SJCRH30 (cell line): ENCODE data around the gene SLC38A11. TPM values are rescaled to one million over a fixed set of nuclear protein-coding genes. Genes with fewer than 3 reads are reported as not detected.
"Not testable (repeated sequence)": the region's sequence is repeated elsewhere in the genome, so short reads cannot be mapped to it uniquely, and the experiment has no call there.

Source experiments
- DNase-seq, 2 experiments: peaks; one replicate each; pipeline ENCODE4 v3.0.0-alpha.2; 2015 to 2020
- H3K27ac ChIP-seq: fragments of 250-450 bp; sonication (Bioruptor Pico); 2 replicates; pipeline ENCODE4 v1.5.1; 2020; ENCODE audit warnings: mild to moderate bottlenecking, moderate library complexity
- H3K27me3 ChIP-seq: fragments of 250-450 bp; sonication (Bioruptor Pico); 2 replicates; pipeline ENCODE4 v1.5.1; 2020; ENCODE audit warnings: mild to moderate bottlenecking, moderate library complexity
- H3K36me3 ChIP-seq: fragments of 250-450 bp; sonication (Bioruptor Pico); 2 replicates; pipeline ENCODE4 v1.5.1; 2020; ENCODE audit warnings: mild to moderate bottlenecking, moderate library complexity
- H3K4me1 ChIP-seq: fragments of 250-450 bp; sonication (Bioruptor Pico); 2 replicates; pipeline ENCODE4 v1.5.1; 2020; ENCODE audit warnings: mild to moderate bottlenecking, moderate library complexity
- H3K4me3 ChIP-seq: fragments of 250-450 bp; sonication (Bioruptor Pico); 2 replicates; pipeline ENCODE4 v1.5.1; 2020; ENCODE audit warnings: mild to moderate bottlenecking, moderate library complexity
- H3K9me3 ChIP-seq: fragments of 250-450 bp; sonication (Bioruptor Pico); replicated peaks from 2 replicates; pipeline ENCODE4 v1.5.1; 2020; ENCODE audit warnings: mild to moderate bottlenecking, moderate library complexity
- total RNA-seq: library from RNA; depleted of rRNA; stranded (reverse); fragments of >200 nt; shearing (Covaris generic); gene quantifications from 2 replicates; pipeline ENCODE4 v1.2.3, GENCODE V29; 2014

SLC38A11 gene
- total RNA-seq, 1 experiment from 2014 or later, result 0.18 TPM

GRCh38 chr2:164979113-164979512, 23.8 kb upstream of the SLC38A11 start:
- peaks cover 16% of the 10 kb centered on the region for H3K4me1 ChIP-seq
- H3K9me3 ChIP-seq, result no peaks in the 10 kb centered on the region
- H3K27me3 ChIP-seq, result no peaks in the 10 kb centered on the region
- H3K36me3 ChIP-seq, result no peaks in the 10 kb centered on the region
- no peak overlapping the region for H3K27ac ChIP-seq
- DNase-seq, result no peak
- no peak overlapping the region for H3K4me3 ChIP-seq

- H3K27ac ChIP-seq, H3K9me3 ChIP-seq, H3K27me3 ChIP-seq, H3K4me3 ChIP-seq, H3K36me3 ChIP-seq: not testable (repeated sequence)
- DNase-seq, result peak in 1 of 2 experiments; percentile 36
- peaks cover 16% of the 10 kb centered on the region for H3K4me1 ChIP-seq
These were observed 21.6 kb upstream of the SLC38A11 start for GRCh38 chr2:164976875-164977470.

DNA sequence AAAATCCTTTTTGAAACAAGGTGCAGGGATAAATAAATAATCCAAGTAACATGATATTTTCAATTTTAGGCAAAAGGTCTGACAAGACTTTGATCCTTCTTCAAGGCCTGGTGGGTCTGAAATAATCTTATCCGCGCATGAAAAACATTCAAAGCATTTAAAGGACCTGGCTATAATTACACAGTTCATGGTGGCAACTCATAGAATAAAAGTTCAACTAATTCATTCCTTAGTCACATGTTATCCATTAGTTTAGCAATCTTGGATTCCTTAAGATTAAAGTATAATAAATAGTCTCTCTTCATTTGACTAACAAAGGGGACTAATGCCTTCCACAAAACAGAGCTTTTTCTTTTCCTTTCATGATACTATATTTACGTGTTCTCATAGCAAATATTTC, 21.0 kb upstream of the SLC38A11 start:
- Histone ChIP-seq H3K27me3 (no peaks in the 10 kb centered on the region), H3K4me1 (peaks cover 13% of the 10 kb centered on the region), H3K27ac (no peak overlapping the region), H3K4me3 (no peak overlapping the region), H3K9me3 (no peaks in the 10 kb centered on the region), H3K36me3 (no peaks in the 10 kb centered on the region)
- DNase-seq, result no peak

- H3K4me1 ChIP-seq, result peaks cover 9% of the 10 kb centered on the region
- no peaks in the 10 kb centered on the region for H3K36me3 ChIP-seq
- no peaks in the 10 kb centered on the region for H3K9me3 ChIP-seq
- no peak overlapping the region for H3K27ac ChIP-seq
- H3K4me3 ChIP-seq, result no peak overlapping the region
- DNase-seq, result no peak
- no peaks in the 10 kb centered on the region for H3K27me3 ChIP-seq
These were observed 20.6 kb upstream of the SLC38A11 start for GRCh38 chr2:164975891-164976290.

DNA sequence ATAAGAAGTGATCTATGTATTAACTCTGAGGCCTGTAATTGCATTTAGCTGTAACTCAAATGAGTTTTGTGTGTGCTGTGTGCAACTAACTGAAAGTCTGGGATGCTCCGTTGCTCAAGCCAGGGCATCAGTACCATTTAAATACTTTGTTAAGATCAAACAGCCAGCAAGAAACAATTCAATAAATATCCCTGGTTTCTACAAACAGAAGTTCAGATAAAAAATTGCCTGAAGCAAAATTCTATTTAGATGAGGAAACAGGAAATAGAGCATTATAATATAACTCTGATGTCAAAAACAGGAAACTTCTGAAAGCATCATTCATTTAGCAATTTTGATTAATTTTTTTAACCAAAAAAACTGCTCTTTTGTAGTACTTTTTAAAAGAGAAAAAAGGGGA, 18.9 kb upstream of the SLC38A11 start:
- H3K4me3 ChIP-seq, result no peak overlapping the region
- H3K4me1 ChIP-seq, result peaks cover 9% of the 10 kb centered on the region
- H3K9me3 ChIP-seq, result no peaks in the 10 kb centered on the region
- no peaks in the 10 kb centered on the region for H3K36me3 ChIP-seq
- no peaks in the 10 kb centered on the region for H3K27me3 ChIP-seq
- no peak overlapping the region for H3K27ac ChIP-seq
- no peak for DNase-seq

GRCh38 chr2:164972216-164972615, 16.9 kb upstream of the SLC38A11 start:
- Histone ChIP-seq H3K9me3 (no peaks in the 10 kb centered on the region), H3K4me3 (no peak overlapping the region), H3K27me3 (no peaks in the 10 kb centered on the region), H3K27ac (no peak overlapping the region), H3K36me3 (no peaks in the 10 kb centered on the region), H3K4me1 (peaks cover 15% of the 10 kb centered on the region)
- no peak for DNase-seq

DNA sequence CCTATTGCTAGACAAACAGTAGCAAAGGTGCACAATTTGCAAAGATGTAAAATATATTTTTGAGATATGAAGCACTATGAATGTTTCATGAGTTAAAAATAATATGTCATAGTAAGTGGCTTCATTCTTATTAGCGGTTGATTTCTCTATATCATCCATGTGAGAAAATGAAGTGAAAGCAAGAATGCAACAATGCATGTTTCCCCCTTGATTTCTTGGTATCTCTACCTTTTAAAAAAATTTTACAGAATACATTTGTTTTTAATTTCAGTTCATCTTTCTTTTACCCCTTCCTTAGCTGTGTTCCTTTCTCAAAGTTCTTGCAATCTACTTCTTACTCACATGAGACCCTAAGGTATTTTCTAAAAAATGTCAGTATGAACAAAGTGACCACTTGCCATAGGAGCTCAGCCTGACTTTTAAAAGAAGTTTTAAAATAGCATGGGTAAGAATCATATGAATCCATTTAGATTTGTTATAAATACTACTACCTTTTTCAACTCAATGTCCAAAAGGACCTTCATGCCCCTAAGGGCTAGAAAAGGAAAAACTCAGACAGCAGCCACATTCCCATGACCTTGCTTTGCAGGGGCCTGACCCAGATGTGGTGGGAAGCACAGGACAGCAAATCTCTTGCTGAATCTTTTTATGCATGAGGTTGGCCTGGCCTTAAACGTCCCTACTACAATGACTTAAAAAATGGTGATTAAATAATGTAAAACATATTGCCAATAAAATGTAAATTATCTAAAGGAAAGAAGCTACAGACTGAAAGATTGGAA, 14.8 kb upstream of the SLC38A11 start:
- no peaks in the 10 kb centered on the region for H3K9me3 ChIP-seq
- H3K4me3 ChIP-seq, result no peak overlapping the region
- no peak for DNase-seq
- H3K27me3 ChIP-seq, result no peaks in the 10 kb centered on the region
- peaks cover 6% of the 10 kb centered on the region for H3K4me1 ChIP-seq
- H3K27ac ChIP-seq, result no peak overlapping the region
- no peaks in the 10 kb centered on the region for H3K36me3 ChIP-seq

- H3K27ac ChIP-seq, result no peak overlapping the region
- H3K27me3 ChIP-seq, result no peaks in the 10 kb centered on the region
- no peak overlapping the region for H3K4me3 ChIP-seq
- peaks cover 6% of the 10 kb centered on the region for H3K4me1 ChIP-seq
- peak; percentile 20 to 21 for DNase-seq
- no peaks in the 10 kb centered on the region for H3K36me3 ChIP-seq
- no peaks in the 10 kb centered on the region for H3K9me3 ChIP-seq
These were observed 12.5 kb upstream of the SLC38A11 start for GRCh38 chr2:164967781-164968228.

- Histone ChIP-seq H3K36me3 (no peaks in the 10 kb centered on the region), H3K4me3 (no peak overlapping the region), H3K9me3 (no peaks in the 10 kb centered on the region), H3K4me1 (peaks cover 6% of the 10 kb centered on the region), H3K27me3 (no peaks in the 10 kb centered on the region), H3K27ac (no peak overlapping the region)
- no peak for DNase-seq
These were observed 12.0 kb upstream of the SLC38A11 start for GRCh38 chr2:164967361-164967760.

GRCh38 chr2:164964700-164965099, 9.4 kb upstream of the SLC38A11 start:
- Histone ChIP-seq H3K9me3 (no peaks in the 10 kb centered on the region), H3K4me1 (peaks cover 6% of the 10 kb centered on the region), H3K27me3 (no peaks in the 10 kb centered on the region), H3K36me3 (no peaks in the 10 kb centered on the region), H3K4me3 (no peak overlapping the region), H3K27ac (no peak overlapping the region)
- no peak for DNase-seq

GRCh38 chr2:164960159-164960558, 4.8 kb upstream of the SLC38A11 start:
- no peak for DNase-seq
- Histone ChIP-seq H3K4me3 (no peak overlapping the region), H3K9me3 (no peaks in the 10 kb centered on the region), H3K4me1 (no peaks in the 10 kb centered on the region), H3K36me3 (no peaks in the 10 kb centered on the region), H3K27me3 (no peaks in the 10 kb centered on the region), H3K27ac (no peak overlapping the region)

- no peaks in the 10 kb centered on the region for H3K27me3 ChIP-seq
- H3K4me1 ChIP-seq, result no peaks in the 10 kb centered on the region
- no peaks in the 10 kb centered on the region for H3K9me3 ChIP-seq
- no peak overlapping the region for H3K27ac ChIP-seq
- no peak for DNase-seq
- H3K4me3 ChIP-seq, result no peak overlapping the region
- no peaks in the 10 kb centered on the region for H3K36me3 ChIP-seq
These were observed 1.1 kb downstream of the SLC38A11 start for GRCh38 chr2:164954186-164954585.

- no peak overlapping the region for H3K4me3 ChIP-seq
- DNase-seq, result no peak
- no peaks in the 10 kb centered on the region for H3K36me3 ChIP-seq
- H3K9me3 ChIP-seq, result no peaks in the 10 kb centered on the region
- H3K27ac ChIP-seq, result no peak overlapping the region
- H3K4me1 ChIP-seq, result no peaks in the 10 kb centered on the region
- no peaks in the 10 kb centered on the region for H3K27me3 ChIP-seq
These were observed 2.0 kb downstream of the SLC38A11 start for GRCh38 chr2:164953279-164953678.

- no peak overlapping the region for H3K4me3 ChIP-seq
- no peaks in the 10 kb centered on the region for H3K4me1 ChIP-seq
- no peak for DNase-seq
- no peaks in the 10 kb centered on the region for H3K36me3 ChIP-seq
- no peak overlapping the region for H3K27ac ChIP-seq
- no peaks in the 10 kb centered on the region for H3K27me3 ChIP-seq
- H3K9me3 ChIP-seq, result no peaks in the 10 kb centered on the region
These were observed 3.1 kb downstream of the SLC38A11 start for GRCh38 chr2:164952057-164952702.

- Histone ChIP-seq H3K36me3 (no peaks in the 10 kb centered on the region), H3K4me3 (no peak overlapping the region), H3K4me1 (no peaks in the 10 kb centered on the region), H3K9me3 (no peaks in the 10 kb centered on the region), H3K27me3 (no peaks in the 10 kb centered on the region), H3K27ac (no peak overlapping the region)
- no peak for DNase-seq
These were observed 6.8 kb downstream of the SLC38A11 start for GRCh38 chr2:164948540-164948939.
